Camera-type eye (tissue), 1 donor: ENCODE data around the gene TBC1D22A. TPM values are rescaled to one million over a fixed set of nuclear protein-coding genes. Genes with fewer than 3 reads are reported as not detected.

Experiments used
- total RNA-seq: library from RNA; depleted of rRNA; stranded (reverse); fragments of >200 nt; gene quantifications from one replicate; pipeline ENCODE4 v1.2.3, GENCODE V29; 2014

TBC1D22A gene
- total RNA-seq, result 13.9 TPM

DNA sequence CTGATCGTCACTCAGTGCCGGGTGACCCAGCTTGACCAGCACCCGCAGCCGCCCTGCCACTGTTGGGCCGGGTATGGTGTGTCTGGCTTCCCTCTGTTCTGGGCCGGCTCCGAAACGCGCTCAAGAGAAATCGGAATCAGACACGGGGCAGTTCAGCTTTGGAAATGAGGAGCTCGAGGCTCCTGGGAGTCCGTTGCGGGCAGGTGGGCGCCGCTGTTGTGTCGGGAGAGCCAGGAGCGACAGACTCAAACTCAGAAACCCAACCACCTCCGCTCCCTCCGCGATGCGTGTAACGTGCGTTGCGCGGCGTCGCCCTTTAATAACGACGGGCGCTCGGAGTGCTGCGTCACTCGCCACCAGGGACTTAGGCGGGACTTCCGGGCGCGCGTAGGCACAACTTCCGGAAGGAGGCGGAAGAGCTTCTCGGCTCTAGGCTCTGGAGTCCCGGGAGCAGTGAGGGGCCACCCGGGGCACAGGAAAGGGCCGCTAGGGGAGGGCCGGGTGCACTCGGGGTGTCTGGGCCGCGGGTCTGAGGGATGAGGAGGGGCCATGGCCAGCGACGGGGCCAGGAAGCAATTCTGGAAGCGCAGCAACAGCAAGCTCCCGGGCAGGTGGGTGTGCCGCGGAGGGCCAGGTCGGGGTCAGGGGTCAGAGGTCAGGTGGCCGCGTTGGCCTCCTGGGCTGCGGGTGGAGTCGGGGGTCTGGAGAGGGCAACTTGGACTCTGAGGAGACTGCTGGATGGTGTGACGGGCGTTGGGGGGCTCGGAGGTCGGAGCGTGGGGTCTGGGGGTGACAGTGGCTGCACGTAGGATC lies at the start of gene TBC1D22A:
Gene TBC1D22A, plus strand, starts transcription at position 413 of the 813 bp plus-strand sequence. Its CDS starts 137 bp downstream, at position 550.

GRCh38 chr22:46737976-46738646 lies 24.3 kb upstream of the TBC1D22A start, which contains the start of gene CERK:
Gene CERK (minus strand): TSS chr22:46738252. CDS start chr22:46738148, 104 bp downstream.

Other genes starting within 250 kb of the TBC1D22A start
- gene CELSR1, start 225.0 kb upstream of the TBC1D22A start, total RNA-seq, result 12.3 TPM
- 26.8 TPM for gene GRAMD4, start 142.3 kb upstream of the TBC1D22A start, total RNA-seq
- gene CERK, start 24.4 kb upstream of the TBC1D22A start, total RNA-seq, result 104 TPM